Measurements from ENCODE around the gene DNAH8.

The DNAH8 gene

GRCh38 chr6:39021041-39021440 is 305.9 kb downstream of the DNAH8 start:
- TF ChIP-seq, protein P1, sequence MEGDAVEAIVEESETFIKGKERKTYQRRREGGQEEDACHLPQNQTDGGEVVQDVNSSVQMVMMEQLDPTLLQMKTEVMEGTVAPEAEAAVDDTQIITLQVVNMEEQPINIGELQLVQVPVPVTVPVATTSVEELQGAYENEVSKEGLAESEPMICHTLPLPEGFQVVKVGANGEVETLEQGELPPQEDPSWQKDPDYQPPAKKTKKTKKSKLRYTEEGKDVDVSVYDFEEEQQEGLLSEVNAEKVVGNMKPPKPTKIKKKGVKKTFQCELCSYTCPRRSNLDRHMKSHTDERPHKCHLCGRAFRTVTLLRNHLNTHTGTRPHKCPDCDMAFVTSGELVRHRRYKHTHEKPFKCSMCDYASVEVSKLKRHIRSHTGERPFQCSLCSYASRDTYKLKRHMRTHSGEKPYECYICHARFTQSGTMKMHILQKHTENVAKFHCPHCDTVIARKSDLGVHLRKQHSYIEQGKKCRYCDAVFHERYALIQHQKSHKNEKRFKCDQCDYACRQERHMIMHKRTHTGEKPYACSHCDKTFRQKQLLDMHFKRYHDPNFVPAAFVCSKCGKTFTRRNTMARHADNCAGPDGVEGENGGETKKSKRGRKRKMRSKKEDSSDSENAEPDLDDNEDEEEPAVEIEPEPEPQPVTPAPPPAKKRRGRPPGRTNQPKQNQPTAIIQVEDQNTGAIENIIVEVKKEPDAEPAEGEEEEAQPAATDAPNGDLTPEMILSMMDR (IDR thresholded peaks at IDR 0.05; ENCODE audit: extremely low read depth, missing control alignments) = no peak
- no peak for DNase-seq (ENCODE audit: low spot score)

DNA sequence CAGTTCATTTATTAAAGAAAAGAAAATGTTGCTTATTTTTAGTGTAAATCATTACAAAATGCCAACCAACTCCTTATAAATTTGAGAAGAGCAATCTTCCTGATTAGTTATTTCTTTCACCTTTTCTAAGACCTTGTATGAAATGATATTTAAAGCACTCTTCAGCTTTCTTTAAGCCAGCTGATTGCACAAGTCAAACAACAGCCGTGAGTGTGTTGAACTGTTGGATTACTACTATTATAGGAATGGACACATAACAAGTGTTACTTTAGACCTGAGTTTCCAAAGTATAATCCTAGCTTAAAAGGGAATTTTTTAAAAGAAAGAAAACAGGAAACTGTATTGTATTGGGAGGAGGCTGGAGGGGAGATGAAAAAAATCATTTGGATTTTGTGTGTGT is 306.7 kb downstream of the DNAH8 start:
- no peak for DNase-seq (ENCODE audit: low spot score)
- TF ChIP-seq, protein P1 (IDR thresholded peaks at IDR 0.05; ENCODE audit: extremely low read depth, missing control alignments) = no peak

DNA sequence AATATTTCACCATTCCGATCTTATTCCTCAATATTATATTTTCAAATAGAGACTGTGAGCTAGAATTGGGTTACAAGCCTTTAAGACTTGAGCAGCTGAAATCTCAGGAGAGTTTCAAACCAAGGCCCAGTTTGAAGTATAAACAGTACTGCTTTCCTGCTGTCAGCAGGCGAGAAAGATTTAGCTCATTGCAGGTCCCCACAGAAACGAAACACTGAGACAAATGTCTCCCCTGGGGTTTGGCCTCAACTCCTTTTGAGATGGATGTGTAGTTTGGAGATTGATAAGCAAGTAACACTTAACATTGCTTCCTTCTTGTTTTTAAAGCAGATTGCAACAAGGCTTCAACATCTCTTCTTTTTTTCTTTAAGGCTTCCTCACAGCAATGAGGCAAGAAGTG is 311.1 kb downstream of the DNAH8 start:
- TF ChIP-seq, protein P1 (IDR thresholded peaks at IDR 0.05; ENCODE audit: extremely low read depth, missing control alignments) = no peak
- no peak for DNase-seq (ENCODE audit: low spot score)

- DNase-seq (ENCODE audit: low spot score) = peak; percentile 67
- TF ChIP-seq, protein P1 (IDR thresholded peaks at IDR 0.05; ENCODE audit: extremely low read depth, missing control alignments) = peak; percentile 84
Measured at GRCh38 chr6:39029156-39030011, 314.3 kb downstream of the DNAH8 start.

DNA sequence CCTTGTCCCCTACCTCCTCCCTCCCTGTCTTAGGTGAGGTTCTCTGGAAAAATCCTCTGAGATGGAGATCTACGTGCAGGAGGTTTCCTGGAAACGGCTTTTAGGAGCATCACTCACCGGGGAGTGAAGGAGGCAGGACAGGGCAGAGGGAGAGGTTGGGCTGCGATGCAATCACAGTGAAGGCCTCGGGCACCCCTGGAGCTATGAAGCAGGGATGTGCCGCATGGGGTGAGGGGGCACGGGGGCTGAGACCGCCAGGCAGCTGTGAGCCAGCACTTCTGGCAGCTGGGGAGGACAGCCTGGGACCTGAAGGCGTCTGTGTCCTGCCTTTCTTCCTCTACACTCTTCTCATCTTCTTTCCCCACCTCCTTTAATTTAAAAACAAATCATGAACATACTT is 320.6 kb downstream of the DNAH8 start:
- TF ChIP-seq, protein P1 (IDR thresholded peaks at IDR 0.05; ENCODE audit: extremely low read depth, missing control alignments) = no peak
- no peak for DNase-seq (ENCODE audit: low spot score)

- TF ChIP-seq, protein P1 (IDR thresholded peaks at IDR 0.05; ENCODE audit: extremely low read depth, missing control alignments) = no peak
- no peak for DNase-seq (ENCODE audit: low spot score)
Measured at GRCh38 chr6:39037082-39037508, 322.0 kb downstream of the DNAH8 start.

DNA sequence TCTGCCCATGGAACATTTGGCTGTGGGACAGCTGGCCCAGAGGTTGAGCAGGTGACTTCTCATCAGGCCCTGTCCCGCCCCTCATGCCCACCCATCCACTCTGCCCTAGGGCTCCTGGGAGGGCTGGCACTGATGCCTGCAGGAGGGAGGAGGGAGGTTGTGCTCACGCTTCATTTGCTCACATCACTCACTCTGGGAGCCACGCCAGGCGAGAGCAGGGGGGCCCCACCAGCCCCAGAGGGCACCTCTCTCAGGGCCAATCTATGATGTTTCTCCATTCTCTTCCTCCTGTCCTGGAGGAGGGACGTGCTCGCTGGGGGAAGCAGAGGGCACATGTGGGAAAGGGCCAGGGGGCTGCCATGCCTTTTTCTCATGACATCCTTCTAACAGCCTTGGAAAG is 322.6 kb downstream of the DNAH8 start:
- no peak for DNase-seq (ENCODE audit: low spot score)
- TF ChIP-seq, protein P1 (IDR thresholded peaks at IDR 0.05; ENCODE audit: extremely low read depth, missing control alignments) = no peak
